Mucosa of descending colon (tissue), 3 donors: ENCODE data around the gene WDR7. TPM values are rescaled to one million over a fixed set of nuclear protein-coding genes. Genes with fewer than 3 reads are reported as not detected.

Experiments
- ATAC-seq: fragments of 200-7000 bp; cut with Tn5 transposase; one replicate; pipeline ENCODE4 v1.9.1; 2020; ENCODE audit warnings: mild to moderate bottlenecking, moderate library complexity
- DNase-seq, 3 donors: peaks; one replicate each; pipeline ENCODE4 v3.0.0-alpha.2; 2020
- H3K36me3 ChIP-seq: fragments of 200-600 bp; one replicate; pipeline ENCODE4 v1.8.0; 2021; ENCODE audit warnings: low read depth, mild to moderate bottlenecking
- H3K4me1 ChIP-seq: fragments of 200-600 bp; one replicate; pipeline ENCODE4 v1.8.0; 2021; ENCODE audit warnings: low read depth, mild to moderate bottlenecking
- H3K4me3 ChIP-seq: fragments of 200-600 bp; one replicate; pipeline ENCODE4 v1.8.0; 2021; ENCODE audit warnings: mild to moderate bottlenecking
- H3K9me3 ChIP-seq: fragments of 200-600 bp; one replicate; pipeline ENCODE4 v1.8.0; 2021; ENCODE audit warnings: mild to moderate bottlenecking
- CTCF ChIP-seq: fragments of 200-600 bp; IDR thresholded peaks from one replicate; pipeline ENCODE4 v1.8.0; 2022; ENCODE audit warnings: antibody characterized with exemption, mild to moderate bottlenecking
- intact Hi-C, 2 donors: fragments of 100-400 bp; cut with DNase I in 1 of 2; cut with micrococcal nuclease in 1 of 2; formaldehyde crosslinking; loops; one replicate each; pipeline versions ENCODE4 v1.11.0 to v1.11.1; 2022; cut with DNase I, micrococcal nuclease
- total RNA-seq, 3 donors: library from RNA; stranded (reverse); fragmentation: NEBNext Ultra II Directional in 2 of 3; extraction: Animal tissue kit (Norgen Biotek cat#: 25700) in 2 of 3; gene quantifications; one replicate each; pipeline versions ENCODE4 v1.2.1 to v1.2.4, GENCODE V29; 2021 to 2023
- donor health status: DM: no; HTN: no; CAD: no; lungs with moderate emphysema.
- donor health status: DM: no; HTN: no; CAD: no.
- donor health status: DM: no; HTN: yes; CAD: no.

Gene WDR7
- total RNA-seq, 3 donors from 2014 or later: 28.4 to 38.8 (median 29.3) TPM

DNA sequence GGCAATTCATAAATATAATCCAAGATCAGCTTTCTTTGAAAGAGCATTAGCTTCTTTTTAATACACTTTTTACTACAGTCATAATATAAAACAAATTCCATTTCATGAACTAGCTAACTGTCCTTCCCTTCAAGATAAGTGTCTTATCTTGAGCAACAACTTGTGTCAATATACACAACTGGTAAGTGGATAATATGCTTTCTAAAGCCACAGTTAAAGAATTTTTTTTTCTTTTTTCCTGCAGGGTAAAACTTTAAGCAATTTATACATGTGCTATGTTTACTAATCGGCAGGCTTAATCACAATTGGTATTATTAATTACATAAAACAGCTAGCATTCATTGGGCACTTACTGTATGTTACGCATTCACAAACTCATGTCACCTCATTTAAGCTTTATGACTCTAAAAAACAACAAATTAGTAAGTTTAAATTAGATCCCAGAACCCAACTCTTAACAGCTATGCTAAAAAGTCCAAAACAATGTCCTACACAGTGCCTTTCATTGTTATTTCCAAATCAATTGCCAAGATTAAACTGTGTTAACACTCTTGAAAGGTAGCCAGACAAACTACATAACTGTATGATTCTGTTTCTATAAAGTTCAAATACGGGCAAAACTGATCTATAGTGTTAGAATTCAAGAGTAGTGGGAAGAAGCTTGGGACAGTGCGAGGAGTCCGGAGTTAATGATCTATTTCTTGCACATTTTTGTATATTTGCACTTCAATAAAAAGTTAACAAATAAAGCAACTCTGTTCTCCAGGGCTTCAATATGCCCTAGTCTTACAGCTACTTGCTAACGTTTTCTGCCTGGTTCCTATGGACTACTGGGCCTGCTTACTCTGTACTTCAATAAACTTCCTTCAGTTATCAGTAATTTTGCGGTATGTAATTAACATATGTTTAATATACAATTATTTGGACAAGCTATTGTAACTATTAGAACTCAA, 18.8 kb upstream of the WDR7 start:
- H3K4me3 ChIP-seq: no peak overlapping the region
- DNase-seq (no peak), ATAC-seq (peak; percentile 75)
- H3K36me3 ChIP-seq: no peaks in the 10 kb centered on the region
- H3K4me1 ChIP-seq: peaks cover 39% of the 10 kb centered on the region
- intact Hi-C loops: no loop called here
- no peaks in the 10 kb centered on the region for H3K9me3 ChIP-seq
- TF ChIP-seq CTCF: no peak

DNA sequence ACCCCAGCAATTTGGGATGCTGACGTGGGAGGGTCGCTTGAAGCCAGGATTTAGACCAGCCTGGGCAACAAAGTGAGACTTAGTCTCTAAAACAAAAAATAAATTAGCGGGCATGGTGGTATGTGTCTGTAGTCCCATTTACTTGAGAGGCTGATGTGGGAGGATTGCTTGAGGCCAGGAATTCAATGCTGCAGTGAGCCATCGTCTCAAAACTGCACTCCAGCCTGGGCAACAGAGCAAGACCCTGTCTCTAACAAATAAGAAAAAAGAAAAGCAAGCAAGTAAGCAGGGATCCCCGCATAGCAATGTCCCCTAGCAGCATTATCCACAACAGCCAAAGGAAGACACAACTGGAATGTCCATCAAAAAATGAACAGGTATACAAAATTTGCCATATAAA, 16.2 kb upstream of the WDR7 start:
- no peaks in the 10 kb centered on the region for H3K36me3 ChIP-seq
- DNase-seq: no peak
- no peak for ATAC-seq
- H3K4me1 ChIP-seq: peaks cover 39% of the 10 kb centered on the region
- no peak overlapping the region for H3K4me3 ChIP-seq
- no peak for TF ChIP-seq CTCF
- no peaks in the 10 kb centered on the region for H3K9me3 ChIP-seq
- intact Hi-C loops: no loop called here

GRCh38 chr18:56637176-56637575, 14.0 kb upstream of the WDR7 start:
- Histone ChIP-seq H3K4me3 (peak overlapping the region; percentile 94), H3K36me3 (no peaks in the 10 kb centered on the region), H3K4me1 (peaks cover 26% of the 10 kb centered on the region), H3K9me3 (no peaks in the 10 kb centered on the region)
- no peak for ATAC-seq
- no peak for TF ChIP-seq CTCF
- intact Hi-C loops: no loop called here
- no peak for DNase-seq

DNA sequence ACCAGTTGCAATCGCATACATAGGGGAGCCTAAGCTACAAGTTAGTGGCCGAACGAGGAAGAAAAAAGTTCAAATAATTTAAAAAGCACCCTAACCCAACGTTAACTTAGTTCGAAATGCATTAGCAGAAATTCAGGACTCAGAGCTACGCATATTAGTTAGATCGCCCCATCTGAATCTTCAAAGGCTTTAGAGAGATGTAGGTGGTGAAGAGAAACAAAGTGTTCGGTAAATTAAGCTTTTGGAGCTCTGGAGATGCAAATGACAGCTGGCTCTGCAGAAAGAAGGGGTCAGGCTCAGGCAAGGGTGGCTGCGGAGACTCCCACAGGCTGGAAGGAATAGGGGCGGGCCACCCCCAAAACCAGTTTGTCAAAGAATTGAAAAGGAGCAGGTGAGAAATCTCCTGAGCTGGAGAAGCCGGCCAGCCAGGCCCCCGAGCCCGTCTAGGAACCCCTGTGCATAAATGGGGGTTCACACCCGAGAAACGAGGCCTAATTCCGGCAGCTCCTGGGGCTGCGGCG, 13.4 kb upstream of the WDR7 start:
- intact Hi-C loops: no loop called here
- H3K9me3 ChIP-seq: no peaks in the 10 kb centered on the region
- TF ChIP-seq CTCF: no peak
- H3K4me1 ChIP-seq: peaks cover 21% of the 10 kb centered on the region
- no peak for DNase-seq
- peak overlapping the region; percentile 94 for H3K4me3 ChIP-seq
- no peaks in the 10 kb centered on the region for H3K36me3 ChIP-seq
- ATAC-seq: peak; percentile 6

- H3K36me3 ChIP-seq: no peaks in the 10 kb centered on the region
- peak within 1 kb of the TSS; percentile 94 for H3K4me3 ChIP-seq
- no peaks in the 10 kb centered on the region for H3K9me3 ChIP-seq
- ATAC-seq (peak; percentile 98), DNase-seq (peak; percentile 99 to 100 (median 100))
- intact Hi-C loops: no loop called here
- no peak for TF ChIP-seq CTCF
- peaks cover 19% of the 10 kb centered on the region for H3K4me1 ChIP-seq
Observed at GRCh38 chr18:56638232-56639103, 12.7 kb upstream of the WDR7 start, which contains the start of gene TXNL1. Gene TXNL1, minus strand, starts transcription at chr18:56638592. Its CDS starts 152 bp downstream, at chr18:56638440.
